CD14-positive monocyte (primary cell): Measurements from ENCODE around the gene FRMD4A. TPM values are rescaled to one million over a fixed set of nuclear protein-coding genes. Genes with fewer than 3 reads are reported as not detected.

Experiments
- DNase-seq, 3 donors: peaks; one replicate each; pipeline ENCODE4 v3.0.0-alpha.2; 2011 to 2022
- H2AFZ ChIP-seq: 2 replicates; pipeline ENCODE4 v1.6.0; 2012; ENCODE audit warnings: mild to moderate bottlenecking, low read depth, low read length, inconsistent platforms; ENCODE audit not compliant: insufficient read depth, poor library complexity, severe bottlenecking
- H3K27ac ChIP-seq, 2 donors: 1 replicate in 1 of 2; 2 replicates in 1 of 2; pipeline ENCODE4 v1.5.1; 2012 to 2013; ENCODE audit warnings: low read length in 2 of 2, control low read depth in 1 of 2, inconsistent platforms in 1 of 2, low read depth in 1 of 2, mild to moderate bottlenecking in 1 of 2
- H3K27me3 ChIP-seq, 2 donors: one replicate each; pipeline versions ENCODE4 v1.6.0 to v1.6.1; 2011 to 2013; ENCODE audit warnings: low read length in 2 of 2; ENCODE audit not compliant: control insufficient read depth in 2 of 2, insufficient read depth in 2 of 2
- H3K36me3 ChIP-seq, 2 donors: replicated peaks in 1 of 2; 1 replicate in 1 of 2; 2 replicates in 1 of 2; pipeline versions ENCODE4 v1.5.1 to v1.6.1; 2012 to 2013; ENCODE audit warnings: low read length in 2 of 2, control low read depth in 1 of 2, inconsistent platforms in 1 of 2, mild to moderate bottlenecking in 1 of 2; ENCODE audit not compliant: insufficient read depth in 2 of 2, control insufficient read depth in 1 of 2
- H3K4me1 ChIP-seq, 2 donors: 1 replicate in 1 of 2; 2 replicates in 1 of 2; pipeline versions ENCODE4 v1.5.1 to v1.6.1; 2012 to 2013; ENCODE audit warnings: low read length in 2 of 2, control low read depth in 1 of 2, inconsistent platforms in 1 of 2, mild to moderate bottlenecking in 1 of 2, moderate library complexity in 1 of 2; ENCODE audit not compliant: insufficient read depth in 2 of 2, control insufficient read depth in 1 of 2
- H3K4me2 ChIP-seq: replicated peaks from 2 replicates; pipeline ENCODE3; 2012; ENCODE audit warnings: low read length, moderate library complexity, mild to moderate bottlenecking; ENCODE audit not compliant: poor library complexity, severe bottlenecking; ENCODE audit errors: extremely low read depth
- H3K4me3 ChIP-seq, 3 experiments: fragments of 200-600 bp in 1 of 3; sonication (generic) in 1 of 3; replicated peaks in 1 of 3; 1 replicate in 2 of 3; 2 replicates in 1 of 3; pipeline ENCODE4 v1.5.1; 2011 to 2013; ENCODE audit warnings: low read length in 3 of 3, mild to moderate bottlenecking in 3 of 3, control low read depth in 2 of 3, low read depth in 2 of 3, inconsistent platforms in 1 of 3, moderate library complexity in 1 of 3
- H3K79me2 ChIP-seq: 2 replicates; pipeline ENCODE4 v1.6.0; 2012; ENCODE audit warnings: mild to moderate bottlenecking, control low read depth, inconsistent platforms, low read length, moderate library complexity; ENCODE audit not compliant: insufficient read depth
- H3K9ac ChIP-seq: 2 replicates; pipeline ENCODE4 v1.6.0; 2017; ENCODE audit warnings: low read length, mild to moderate bottlenecking; ENCODE audit not compliant: insufficient read depth, poor library complexity, severe bottlenecking
- H3K9me3 ChIP-seq, 2 donors: replicated peaks in 1 of 2; 1 replicate in 1 of 2; 2 replicates in 1 of 2; pipeline versions ENCODE4 v1.5.1 to v1.6.1; 2012 to 2013; ENCODE audit warnings: low read length in 2 of 2, control low read depth in 1 of 2; ENCODE audit not compliant: control insufficient read depth in 1 of 2, insufficient read depth in 1 of 2
- H4K20me1 ChIP-seq: 2 replicates; pipeline ENCODE4 v1.6.0; 2012; ENCODE audit warnings: mild to moderate bottlenecking, low read length, control low read depth, moderate library complexity; ENCODE audit not compliant: insufficient read depth
- H3K27ac Mint-ChIP-seq, 7 donors: one replicate each; pipeline ENCODE4 v1.8.0; 2020; ENCODE audit warnings: mild to moderate bottlenecking in 7 of 7, mixed read lengths in 7 of 7, moderate library complexity in 6 of 7, inconsistent platforms in 2 of 7
- H3K27me3 Mint-ChIP-seq, 3 donors: one replicate each; pipeline ENCODE4 v1.8.0; 2021 to 2022; ENCODE audit warnings: low read depth in 3 of 3, mild to moderate bottlenecking in 3 of 3, mixed read lengths in 3 of 3, moderate library complexity in 3 of 3, inconsistent platforms in 1 of 3
- H3K36me3 Mint-ChIP-seq, 2 donors: one replicate each; pipeline ENCODE4 v1.8.0; 2020; ENCODE audit warnings: mixed read lengths in 2 of 2, inconsistent platforms in 1 of 2, mild to moderate bottlenecking in 1 of 2
- H3K4me1 Mint-ChIP-seq: one replicate; pipeline ENCODE4 v1.8.0; 2020; ENCODE audit warnings: mild to moderate bottlenecking, mixed read lengths
- H3K4me3 Mint-ChIP-seq, 2 donors: one replicate each; pipeline ENCODE4 v1.8.0; 2020; ENCODE audit warnings: mild to moderate bottlenecking in 2 of 2, mixed read lengths in 2 of 2, moderate library complexity in 1 of 2
- H3K9me3 Mint-ChIP-seq, 7 donors: one replicate each; pipeline ENCODE4 v1.8.0; 2020 to 2022; ENCODE audit warnings: mixed read lengths in 7 of 7, mild to moderate bottlenecking in 6 of 7, moderate library complexity in 6 of 7, inconsistent platforms in 2 of 7
- CTCF ChIP-seq: fragments of 200-600 bp; IDR thresholded peaks from one replicate; pipeline ENCODE4 v1.8.0; 2022; ENCODE audit warnings: antibody characterized with exemption, mild to moderate bottlenecking
- WGBS: methylation state at CpG from one replicate; pipeline ENCODE4 v1.1.5; 2013; ENCODE audit warnings: missing lambda C conversion rate; ENCODE audit not compliant: insufficient coverage; 5-methylcytosine and 5-hydroxymethylcytosine counted together
- intact Hi-C, 2 donors: fragments of 100-400 bp; cut with micrococcal nuclease; formaldehyde crosslinking; loops; one replicate each; pipeline versions ENCODE4 v1.15.0 to v1.15.1; 2023
- polyA plus RNA-seq, 3 donors: library from polyadenylated mRNA; depleted of rRNA in 1 of 3; unstranded in 2 of 3; stranded (reverse) in 1 of 3; fragments of 300-500 nt in 2 of 3; fragments of >200 nt in 1 of 3; fragmentation: Illumina TruSeq in 2 of 3; gene quantifications; 1 replicate in 2 of 3; 2 replicates in 1 of 3; pipeline ENCODE4 v1.2.3, GENCODE V29; 2012 to 2021

Gene FRMD4A
- polyA plus RNA-seq, 3 donors = 0.12 TPM; not detected in 2

GRCh38 chr10:13808556-13809391 is 522.0 kb downstream of the FRMD4A start:
- Mint-ChIP-seq H3K27ac (no peak overlapping the region), H3K36me3 (no peaks in the 10 kb centered on the region), H3K4me1 (no peaks in the 10 kb centered on the region), H3K9me3 (peaks cover 0 to 3% (median 0%) of the 10 kb centered on the region in 7 donors), H3K27me3 (peaks cover 11 to 37% (median 14%) of the 10 kb centered on the region in 3 donors), H3K4me3 (peak overlapping the region in 1 of 2 donors; percentile 16)
- H3K9ac ChIP-seq = no peak overlapping the region
- H3K9me3 ChIP-seq = no peaks in the 10 kb centered on the region
- no peak for DNase-seq
- no peak for TF ChIP-seq CTCF
- no peak overlapping the region for H3K27ac ChIP-seq
- no peaks in the 10 kb centered on the region for H4K20me1 ChIP-seq
- peaks cover 0 to 3% of the 10 kb centered on the region in 2 donors for H3K27me3 ChIP-seq
- WGBS = 83% methylated on average over 9 of the region's 15 CpGs
- intact Hi-C loops = no loop called here
- no peaks in the 10 kb centered on the region for H3K4me1 ChIP-seq
- no peak overlapping the region for H2AFZ ChIP-seq
- H3K4me2 ChIP-seq = no peak overlapping the region
- H3K4me3 ChIP-seq = no peak overlapping the region
- H3K79me2 ChIP-seq = no peaks in the 10 kb centered on the region
- H3K36me3 ChIP-seq = no peaks in the 10 kb centered on the region

GRCh38 chr10:13806419-13806818 is 524.3 kb downstream of the FRMD4A start:
- no peak overlapping the region for H3K27ac Mint-ChIP-seq
- H3K27me3 Mint-ChIP-seq = peaks cover 15 to 35% (median 17%) of the 10 kb centered on the region in 3 donors
- Histone ChIP-seq H3K4me2 (no peak overlapping the region), H3K9ac (no peak overlapping the region), H3K4me3 (no peak overlapping the region), H4K20me1 (no peaks in the 10 kb centered on the region), H3K79me2 (no peaks in the 10 kb centered on the region), H2AFZ (no peak overlapping the region), H3K27me3 (peaks cover under 1 to 3% of the 10 kb centered on the region in 2 donors), H3K27ac (no peak overlapping the region), H3K9me3 (no peaks in the 10 kb centered on the region), H3K36me3 (no peaks in the 10 kb centered on the region), H3K4me1 (no peaks in the 10 kb centered on the region)
- 88% methylated on average over 2 of the region's 3 CpGs for WGBS
- no peaks in the 10 kb centered on the region for H3K36me3 Mint-ChIP-seq
- TF ChIP-seq CTCF = no peak
- intact Hi-C loops = no loop called here
- no peak overlapping the region for H3K4me3 Mint-ChIP-seq
- DNase-seq = no peak
- peaks cover 0 to under 1% (median 0%) of the 10 kb centered on the region in 7 donors for H3K9me3 Mint-ChIP-seq
- no peaks in the 10 kb centered on the region for H3K4me1 Mint-ChIP-seq
